ENCODE results near the gene PRPF19. TPM values are rescaled to one million over a fixed set of nuclear protein-coding genes. Genes with fewer than 3 reads are reported as not detected.

The PRPF19 gene
- total RNA-seq, 1 donor from 2014 or later, result 96.3 TPM

- H3K4me1 Mint-ChIP-seq, result peaks cover 22% of the 10 kb centered on the region
- no peak overlapping the region for H3K4me3 Mint-ChIP-seq
- H3K27me3 Mint-ChIP-seq (ENCODE audit: low read depth), result no peaks in the 10 kb centered on the region
- no peak for DNase-seq (ENCODE audit: low spot score in 2 of 2, unreplicated experiment in 2 of 2)
- H3K27ac Mint-ChIP-seq, result no peak overlapping the region
- H3K9me3 Mint-ChIP-seq, result no peaks in the 10 kb centered on the region
- peaks cover 12% of the 10 kb centered on the region for H3K36me3 Mint-ChIP-seq
- no peak for TF ChIP-seq CTCF (IDR thresholded peaks at IDR 0.05; ENCODE audit: unreplicated experiment)
Observed at GRCh38 chr11:60918251-60918938, 12.0 kb upstream of the PRPF19 start.

DNA sequence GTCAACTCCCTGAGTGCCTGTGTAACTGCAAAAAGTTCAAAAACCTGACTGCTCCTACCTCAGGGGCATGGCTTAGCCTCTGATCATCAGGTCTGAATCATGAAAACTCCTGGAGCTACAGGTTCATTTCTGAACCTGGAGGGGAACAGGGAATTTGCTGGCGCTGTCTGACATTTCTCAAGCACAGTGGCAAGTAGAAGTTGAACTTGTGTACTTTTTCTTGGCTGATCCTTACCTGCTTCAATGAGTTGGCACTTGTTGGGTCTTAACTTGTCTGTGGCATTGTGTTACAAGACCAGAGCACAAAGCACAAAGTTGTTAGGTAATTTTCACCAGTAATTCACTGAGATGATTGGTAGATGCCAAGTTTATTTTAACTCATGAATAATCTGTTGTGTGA, 10.9 kb upstream of the PRPF19 start:
- Mint-ChIP-seq H3K36me3 (peaks cover 8% of the 10 kb centered on the region), H3K4me1 (peaks cover 26% of the 10 kb centered on the region), H3K9me3 (no peaks in the 10 kb centered on the region), H3K27me3 (ENCODE audit: low read depth) (no peaks in the 10 kb centered on the region), H3K4me3 (no peak overlapping the region), H3K27ac (no peak overlapping the region)
- TF ChIP-seq CTCF (IDR thresholded peaks at IDR 0.05; ENCODE audit: unreplicated experiment), result no peak
- no peak for DNase-seq (ENCODE audit: low spot score in 2 of 2, unreplicated experiment in 2 of 2)

GRCh38 chr11:60916669-60917206, 10.4 kb upstream of the PRPF19 start:
- Mint-ChIP-seq H3K4me3 (no peak overlapping the region), H3K9me3 (no peaks in the 10 kb centered on the region), H3K4me1 (peaks cover 28% of the 10 kb centered on the region), H3K36me3 (peaks cover 5% of the 10 kb centered on the region), H3K27ac (no peak overlapping the region), H3K27me3 (ENCODE audit: low read depth) (no peaks in the 10 kb centered on the region)
- TF ChIP-seq CTCF (IDR thresholded peaks at IDR 0.05; ENCODE audit: unreplicated experiment), result no peak
- no peak for DNase-seq (ENCODE audit: low spot score in 2 of 2, unreplicated experiment in 2 of 2)

- H3K9me3 Mint-ChIP-seq, result no peaks in the 10 kb centered on the region
- H3K4me1 Mint-ChIP-seq, result peaks cover 28% of the 10 kb centered on the region
- TF ChIP-seq CTCF (IDR thresholded peaks at IDR 0.05; ENCODE audit: unreplicated experiment), result no peak
- peak overlapping the region; percentile 91 for H3K4me3 Mint-ChIP-seq
- H3K36me3 Mint-ChIP-seq, result peaks cover 1% of the 10 kb centered on the region
- peak overlapping the region; percentile 94 for H3K27ac Mint-ChIP-seq
- peaks cover 9% of the 10 kb centered on the region for H3K27me3 Mint-ChIP-seq (ENCODE audit: low read depth)
- peak in 1 of 2 experiments; percentile 54 for DNase-seq (ENCODE audit: low spot score in 2 of 2, unreplicated experiment in 2 of 2)
Observed at GRCh38 chr11:60915248-60915914, 9.0 kb upstream of the PRPF19 start.

DNA sequence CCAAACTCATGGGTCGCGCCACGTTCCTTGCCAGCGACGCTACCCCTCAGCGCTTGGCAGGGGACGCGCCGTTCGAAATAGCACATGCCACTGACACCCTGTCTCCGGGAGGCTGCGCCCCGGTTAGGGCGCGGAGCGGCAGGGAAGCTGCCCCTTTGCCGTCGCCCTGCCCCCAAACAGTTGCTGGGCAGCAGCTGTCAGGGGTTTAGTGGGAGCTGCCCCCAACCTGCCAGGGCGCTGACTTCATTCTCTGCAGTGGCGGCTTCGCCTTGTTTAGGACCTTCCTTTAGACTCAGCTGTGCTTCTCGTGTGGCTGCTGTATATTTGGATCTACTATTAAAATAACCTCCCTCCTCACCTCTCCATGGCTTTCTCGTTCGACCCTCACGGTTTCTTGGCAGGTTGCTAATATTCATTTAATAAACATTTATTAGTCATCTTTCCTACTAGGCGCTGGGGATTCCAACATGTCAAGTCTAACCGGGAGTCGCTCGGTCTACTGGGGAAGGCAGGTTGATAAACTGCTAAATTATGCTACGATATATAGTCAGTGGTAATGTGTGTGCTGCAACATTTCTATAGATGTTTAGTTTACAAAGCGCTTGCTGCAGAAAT, 8.4 kb upstream of the PRPF19 start:
- TF ChIP-seq CTCF (IDR thresholded peaks at IDR 0.05; ENCODE audit: unreplicated experiment), result no peak
- Mint-ChIP-seq H3K4me3 (peak overlapping the region; percentile 91), H3K27me3 (ENCODE audit: low read depth) (peaks cover 15% of the 10 kb centered on the region), H3K4me1 (peaks cover 28% of the 10 kb centered on the region), H3K27ac (peak overlapping the region; percentile 94), H3K9me3 (no peaks in the 10 kb centered on the region), H3K36me3 (no peaks in the 10 kb centered on the region)
- DNase-seq (ENCODE audit: low spot score in 2 of 2, unreplicated experiment in 2 of 2), result no peak

All from mesothelial cell of epicardium (in vitro differentiated cells).